Hepatocyte (in vitro differentiated cells): ENCODE results near the gene SLC6A7.

Source experiments
- CTCF ChIP-seq: fragments of 200-600 bp; sonication (generic); IDR thresholded peaks from 2 replicates; pipeline ENCODE4 v1.5.1; 2016; ENCODE audit warnings: antibody characterized with exemption, mild to moderate bottlenecking; ENCODE audit not compliant: poor library complexity
- EZH2 ChIP-seq: fragments of 200-600 bp; sonication (generic); IDR thresholded peaks from 2 replicates; pipeline ENCODE4 v1.6.1; 2016; ENCODE audit warnings: antibody characterized with exemption, mild to moderate bottlenecking, borderline replicate concordance
- EZH2phosphoT487 ChIP-seq: fragments of 200-600 bp; sonication (generic); IDR thresholded peaks from one replicate; pipeline ENCODE4 v1.6.1; 2018; ENCODE audit warnings: antibody characterized with exemption, mild to moderate bottlenecking, low read depth, moderate library complexity; ENCODE audit not compliant: unreplicated experiment, severe bottlenecking

- TF ChIP-seq CTCF (peak; percentile 89), EZH2phosphoT487 (no peak), EZH2 (no peak)
Measured at GRCh38 chr5:150161242-150162141, 28.4 kb upstream of the SLC6A7 start.
